Ovary (tissue), 3 donors: Measurements from ENCODE around the gene EPB41L2.

Source experiments
- POLR2A ChIP-seq: fragments of 450-650 bp; IDR thresholded peaks from one replicate; pipeline ENCODE4 v1.6.1; 2017; ENCODE audit warnings: antibody characterized with exemption, mild to moderate bottlenecking, moderate library complexity
- TF ChIP-seq, protein P1 (sequence below), 3 donors: fragments of 450-650 bp in 2 of 3; fragments of 200-600 bp in 1 of 3; IDR thresholded peaks; one replicate each; pipeline versions ENCODE4 v1.5.1 to v1.8.0; 2016 to 2022; ENCODE audit warnings: antibody characterized with exemption in 3 of 3, mild to moderate bottlenecking in 1 of 3
- donor health status: DM: no; HTN: no; CAD: no.

DNA sequence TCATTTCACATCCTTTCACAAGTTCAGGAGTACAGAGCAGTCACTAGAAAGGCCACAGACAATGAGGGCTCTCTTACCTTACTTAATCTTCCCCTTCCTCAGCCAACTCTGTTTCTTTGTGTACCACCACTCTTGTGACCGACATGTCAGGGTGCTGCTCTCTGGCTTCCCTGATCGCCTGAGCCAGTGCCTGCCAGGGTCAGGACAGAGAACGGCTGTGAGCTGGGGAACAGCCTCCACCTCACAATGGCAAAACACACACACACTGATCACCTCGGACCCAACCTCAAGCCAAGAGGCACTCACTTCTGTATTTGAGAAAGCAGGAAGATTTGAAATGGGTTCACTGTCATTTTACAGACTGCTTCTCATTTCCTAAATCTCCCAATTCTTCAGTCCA, 205.0 kb downstream of the EPB41L2 start:
- no peak for TF ChIP-seq POLR2A
- TF ChIP-seq, protein P1, sequence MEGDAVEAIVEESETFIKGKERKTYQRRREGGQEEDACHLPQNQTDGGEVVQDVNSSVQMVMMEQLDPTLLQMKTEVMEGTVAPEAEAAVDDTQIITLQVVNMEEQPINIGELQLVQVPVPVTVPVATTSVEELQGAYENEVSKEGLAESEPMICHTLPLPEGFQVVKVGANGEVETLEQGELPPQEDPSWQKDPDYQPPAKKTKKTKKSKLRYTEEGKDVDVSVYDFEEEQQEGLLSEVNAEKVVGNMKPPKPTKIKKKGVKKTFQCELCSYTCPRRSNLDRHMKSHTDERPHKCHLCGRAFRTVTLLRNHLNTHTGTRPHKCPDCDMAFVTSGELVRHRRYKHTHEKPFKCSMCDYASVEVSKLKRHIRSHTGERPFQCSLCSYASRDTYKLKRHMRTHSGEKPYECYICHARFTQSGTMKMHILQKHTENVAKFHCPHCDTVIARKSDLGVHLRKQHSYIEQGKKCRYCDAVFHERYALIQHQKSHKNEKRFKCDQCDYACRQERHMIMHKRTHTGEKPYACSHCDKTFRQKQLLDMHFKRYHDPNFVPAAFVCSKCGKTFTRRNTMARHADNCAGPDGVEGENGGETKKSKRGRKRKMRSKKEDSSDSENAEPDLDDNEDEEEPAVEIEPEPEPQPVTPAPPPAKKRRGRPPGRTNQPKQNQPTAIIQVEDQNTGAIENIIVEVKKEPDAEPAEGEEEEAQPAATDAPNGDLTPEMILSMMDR (IDR thresholded peaks at IDR 0.05): no peak
